NB4 (cell line): ENCODE results near the gene C13orf46.

Experiments
- CTCF ChIP-seq: IDR thresholded peaks from one replicate; pipeline ENCODE4 v1.5.1; 2012; ENCODE audit warnings: low read depth, low read length
- MYC ChIP-seq: IDR thresholded peaks from 2 replicates; pipeline ENCODE4 v1.6.1; 2011; ENCODE audit warnings: low read depth, low read length
- POLR2A ChIP-seq: IDR thresholded peaks from 2 replicates; pipeline ENCODE4 v1.6.1; 2011; ENCODE audit warnings: mild to moderate bottlenecking; ENCODE audit not compliant: insufficient read length; ENCODE audit errors: extremely low read depth

- no peak for TF ChIP-seq CTCF
- no peak for TF ChIP-seq POLR2A
- no peak for TF ChIP-seq MYC
These were observed 27.9 kb downstream of the C13orf46 start for GRCh38 chr13:113945857-113946408.
